PC-3 (cell line): ENCODE data around the gene ZNF24.

Experiments
- EZH2 ChIP-seq: fragments of 300-600 bp; sonication (generic); IDR thresholded peaks from one replicate; pipeline ENCODE4 v1.6.1; 2017; ENCODE audit warnings: antibody characterized with exemption, mild to moderate bottlenecking, low read length; ENCODE audit not compliant: unreplicated experiment
- EZH2phosphoT487 ChIP-seq: fragments of 300-600 bp; sonication (generic); IDR thresholded peaks from 2 replicates; pipeline ENCODE4 v1.6.1; 2018; ENCODE audit warnings: mild to moderate bottlenecking, antibody characterized with exemption, low read length, borderline replicate concordance
- TF ChIP-seq, protein P1 (sequence below): fragments of 300-600 bp; sonication (generic); conservative IDR thresholded peaks from 2 replicates; pipeline ENCODE4 v1.5.1; 2017; ENCODE audit warnings: antibody characterized with exemption, low read depth, mild to moderate bottlenecking, low read length

DNA sequence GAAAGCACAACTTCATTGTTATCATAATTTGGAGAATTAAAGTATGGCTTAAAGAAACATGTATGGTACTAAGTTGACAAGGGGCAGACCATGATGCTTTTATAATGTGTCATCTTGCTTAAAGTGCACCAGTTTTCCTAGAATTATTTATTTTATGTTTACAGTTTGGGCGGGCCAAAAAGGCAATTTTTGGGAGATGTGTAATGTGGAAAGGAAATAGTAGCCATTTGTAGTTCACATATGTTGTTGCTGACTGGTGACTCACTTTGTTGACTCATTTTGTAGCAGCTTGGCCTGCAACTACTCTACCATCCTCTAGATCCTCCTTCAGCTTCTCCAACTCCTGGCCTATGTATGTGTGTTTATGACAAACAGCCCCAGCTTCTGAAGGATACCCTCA lies 61.9 kb downstream of the ZNF24 start:
- no peak for TF ChIP-seq EZH2phosphoT487
- no peak for TF ChIP-seq EZH2
- TF ChIP-seq, protein P1, sequence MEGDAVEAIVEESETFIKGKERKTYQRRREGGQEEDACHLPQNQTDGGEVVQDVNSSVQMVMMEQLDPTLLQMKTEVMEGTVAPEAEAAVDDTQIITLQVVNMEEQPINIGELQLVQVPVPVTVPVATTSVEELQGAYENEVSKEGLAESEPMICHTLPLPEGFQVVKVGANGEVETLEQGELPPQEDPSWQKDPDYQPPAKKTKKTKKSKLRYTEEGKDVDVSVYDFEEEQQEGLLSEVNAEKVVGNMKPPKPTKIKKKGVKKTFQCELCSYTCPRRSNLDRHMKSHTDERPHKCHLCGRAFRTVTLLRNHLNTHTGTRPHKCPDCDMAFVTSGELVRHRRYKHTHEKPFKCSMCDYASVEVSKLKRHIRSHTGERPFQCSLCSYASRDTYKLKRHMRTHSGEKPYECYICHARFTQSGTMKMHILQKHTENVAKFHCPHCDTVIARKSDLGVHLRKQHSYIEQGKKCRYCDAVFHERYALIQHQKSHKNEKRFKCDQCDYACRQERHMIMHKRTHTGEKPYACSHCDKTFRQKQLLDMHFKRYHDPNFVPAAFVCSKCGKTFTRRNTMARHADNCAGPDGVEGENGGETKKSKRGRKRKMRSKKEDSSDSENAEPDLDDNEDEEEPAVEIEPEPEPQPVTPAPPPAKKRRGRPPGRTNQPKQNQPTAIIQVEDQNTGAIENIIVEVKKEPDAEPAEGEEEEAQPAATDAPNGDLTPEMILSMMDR = no peak
